Endothelial cell of umbilical vein (primary cell): ENCODE data around the gene PXMP2. TPM values are rescaled to one million over a fixed set of nuclear protein-coding genes. Genes with fewer than 3 reads are reported as not detected.

ENCODE experiments used
- BruUV-seq: library from RNA; stranded (reverse); fragments of 400-500 nt; replicated peaks from 2 replicates; lab custom pipeline; 2021; lab: Mats Ljungman, UMichigan
- CTCF ChIA-PET: fragments of 300-600, 350-600 bp; sonication (Branson Sonifier 250); formaldehyde crosslinking; loops from one replicate; lab custom pipeline; 2021; ENCODE audit warnings: antibody characterized with exemption, inconsistent platforms; lab: Charles Lee
- POLR2A ChIA-PET: fragments of 300-600, 350-600 bp; sonication (Branson Sonifier 250); formaldehyde crosslinking; loops from one replicate; lab custom pipeline; 2021; ENCODE audit warnings: antibody characterized with exemption, inconsistent platforms; lab: Charles Lee
- DNase-seq: peaks from one replicate; pipeline ENCODE4 v3.0.0-alpha.2; 2011; ENCODE audit warnings: low read depth, low spot score
- FAIRE-seq: peaks from 2 replicates; lab custom pipeline; 2011; peaks lifted over from hg19 to GRCh38; lab: Jason Lieb, UNC
- H2AFZ ChIP-seq: 2 replicates; pipeline ENCODE4 v1.6.0; 2012; ENCODE audit warnings: low read depth, low read length, control low read depth, inconsistent platforms
- H3K27ac ChIP-seq: 2 replicates; pipeline ENCODE4 v1.5.1; 2011; ENCODE audit warnings: low read depth, mild to moderate bottlenecking, control low read depth, low read length, moderate library complexity; ENCODE audit not compliant: insufficient read depth
- H3K27me3 ChIP-seq, 2 experiments: 2 replicates each; pipeline versions ENCODE4 v1.6.0 to v1.6.1; 2011; ENCODE audit warnings: low read length in 2 of 2, mixed read lengths in 1 of 2; ENCODE audit not compliant: control insufficient read depth in 2 of 2, insufficient read depth in 2 of 2
- H3K36me3 ChIP-seq, 2 experiments: 2 replicates in 1 of 2; 3 replicates in 1 of 2; pipeline ENCODE4 v1.5.1; 2011; ENCODE audit warnings: low read length in 2 of 2, mild to moderate bottlenecking in 1 of 2, moderate library complexity in 1 of 2; ENCODE audit not compliant: control insufficient read depth in 2 of 2, insufficient read depth in 2 of 2; ENCODE audit errors: extremely low read depth in 1 of 2
- H3K4me1 ChIP-seq: 3 replicates; pipeline ENCODE4 v1.5.1; 2011; ENCODE audit warnings: mild to moderate bottlenecking, low read length; ENCODE audit not compliant: control insufficient read depth, insufficient read depth; ENCODE audit errors: extremely low read depth
- H3K4me2 ChIP-seq: 2 replicates; pipeline ENCODE4 v1.6.1; 2011; ENCODE audit warnings: low read length, control low read depth, mixed read lengths; ENCODE audit not compliant: insufficient read depth
- H3K4me3 ChIP-seq, 3 experiments: fragments of 200-600 bp in 1 of 3; sonication (generic), shearing (Covaris generic) in 1 of 3; replicated peaks in 1 of 3; 2 replicates each; pipeline ENCODE4 v1.5.1; 2011 to 2016; ENCODE audit warnings: control low read depth in 3 of 3, low read length in 3 of 3, mild to moderate bottlenecking in 2 of 3, inconsistent platforms in 1 of 3, low read depth in 1 of 3, moderate library complexity in 1 of 3; ENCODE audit not compliant: insufficient read depth in 1 of 3
- H3K79me2 ChIP-seq: 2 replicates; pipeline ENCODE4 v1.6.0; 2012; ENCODE audit warnings: low read length, inconsistent platforms; ENCODE audit not compliant: control insufficient read depth, insufficient read depth
- H3K9ac ChIP-seq: replicated peaks from 2 replicates; pipeline ENCODE3; 2011; ENCODE audit warnings: low read length, control low read depth; ENCODE audit not compliant: insufficient read depth; ENCODE audit errors: extremely low read depth
- H3K9me1 ChIP-seq: replicated peaks from 3 replicates; pipeline ENCODE4 v1.6.0; 2011; ENCODE audit warnings: mild to moderate bottlenecking, low read length; ENCODE audit not compliant: control insufficient read depth, insufficient read depth; ENCODE audit errors: extremely low read depth
- H3K9me3 ChIP-seq: replicated peaks from 2 replicates; pipeline ENCODE4 v1.5.1; 2012; ENCODE audit warnings: low read length, inconsistent platforms; ENCODE audit not compliant: control insufficient read depth, insufficient read depth
- H4K20me1 ChIP-seq: replicated peaks from 2 replicates; pipeline ENCODE3; 2011; ENCODE audit warnings: mild to moderate bottlenecking, low read length; ENCODE audit not compliant: control insufficient read depth, insufficient read depth; ENCODE audit errors: extremely low read depth
- CTCF ChIP-seq, 2 donors: IDR thresholded peaks; 1 replicate in 1 of 2; 2 replicates in 1 of 2; pipeline ENCODE4 v1.5.1; 2011; ENCODE audit warnings: low read length in 2 of 2, mild to moderate bottlenecking in 2 of 2, moderate library complexity in 2 of 2, control low read depth in 1 of 2, inconsistent platforms in 1 of 2, low read depth in 1 of 2; ENCODE audit not compliant: insufficient read depth in 1 of 2; ENCODE audit errors: extremely low read depth in 1 of 2
- EZH2 ChIP-seq: IDR thresholded peaks from 2 replicates; pipeline ENCODE4 v1.6.1; 2012; ENCODE audit warnings: borderline replicate concordance, low read depth, mild to moderate bottlenecking, moderate library complexity, low read length, inconsistent platforms; ENCODE audit not compliant: severe bottlenecking
- FOS ChIP-seq: IDR thresholded peaks from 2 replicates; pipeline ENCODE4 v1.6.1; 2011; ENCODE audit warnings: mild to moderate bottlenecking, low read length, moderate library complexity, borderline replicate concordance; ENCODE audit not compliant: insufficient read depth
- GATA2 ChIP-seq: IDR thresholded peaks from 2 replicates; pipeline ENCODE4 v1.7.0; 2011; ENCODE audit warnings: low read depth, mild to moderate bottlenecking, moderate library complexity, mixed read lengths, low read length; ENCODE audit not compliant: insufficient read length, insufficient read depth
- JUN ChIP-seq: IDR thresholded peaks from 2 replicates; pipeline ENCODE4 v1.6.1; 2011; ENCODE audit warnings: borderline replicate concordance, low read depth; ENCODE audit not compliant: insufficient read length, insufficient read depth
- MYC ChIP-seq: IDR thresholded peaks from one replicate; pipeline ENCODE4 v1.6.1; 2011; ENCODE audit warnings: mild to moderate bottlenecking, low read depth, low read length
- POLR2A ChIP-seq: IDR thresholded peaks from 2 replicates; pipeline ENCODE4 v1.6.1; 2012; ENCODE audit warnings: low read depth, mild to moderate bottlenecking, control low read depth, low read length
- POLR2AphosphoS5 ChIP-seq: IDR thresholded peaks from 2 replicates; pipeline ENCODE4 v1.6.1; 2012; ENCODE audit warnings: low read depth, mild to moderate bottlenecking, control low read depth, low read length, moderate library complexity; ENCODE audit not compliant: insufficient read depth
- dilution Hi-C: fragments of 300-500 bp; cut with MboI; formaldehyde crosslinking; loops from one replicate; pipeline ENCODE4 v1.15.0; 2019; ENCODE audit warnings: low sequenced_read_pairs; ENCODE audit not compliant: extremely low pct_ligation_motif_present
- intact Hi-C: fragments of 100-400 bp; cut with micrococcal nuclease; formaldehyde crosslinking; loops from one replicate; pipeline ENCODE4 v1.10.0; 2022
- polyA plus RNA-seq, 4 experiments: library from polyadenylated mRNA; depleted of rRNA in 3 of 4; stranded (reverse) in 3 of 4; unstranded in 1 of 4; fragments of >200 nt; gene quantifications; 2 replicates each; pipeline versions ENCODE4 v1.2.1 to v1.2.3, GENCODE V29; 2011 to 2012; ENCODE audit warnings: missing spikeins in 1 of 4
- total RNA-seq: library from RNA; stranded (reverse); gene quantifications from 2 replicates; pipeline ENCODE4 v1.2.3, GENCODE V29; 2021
- TF ChIP-seq, protein P1 (sequence below): IDR thresholded peaks from 2 replicates; pipeline ENCODE4 v1.6.1; 2011; ENCODE audit not compliant: insufficient read depth, insufficient read length

PXMP2 gene
- total and polyA plus RNA-seq, 2 donors (not counting 3 experiments of a cell fraction or from before 2014, with no cell fraction given): 24.0 to 31.5 TPM

GRCh38 chr12:132739600-132740312 lies 52.4 kb downstream of the PXMP2 start:
- DNase-seq (no peak), FAIRE-seq (no peak)
- ChIA-PET CTCF (no interaction called here), POLR2A (no interaction called here)
- H4K20me1 ChIP-seq: no peaks in the 10 kb centered on the region
- H3K4me3 ChIP-seq: no peak overlapping the region
- no peaks in the 10 kb centered on the region for H3K4me1 ChIP-seq
- intact Hi-C loops (no loop called here), dilution Hi-C loops (no loop called here)
- no peak overlapping the region for H2AFZ ChIP-seq
- peaks cover 30 to 61% of the 10 kb centered on the region in 2 experiments for H3K36me3 ChIP-seq
- no TSS peak for BruUV-seq
- H3K27me3 ChIP-seq: no peaks in the 10 kb centered on the region
- H3K27ac ChIP-seq: no peak overlapping the region
- TF ChIP-seq GATA2: no peak
- no peak for TF ChIP-seq CTCF (IDR thresholded peaks at IDR 0.05; ENCODE audit: extremely low read depth in 1 of 2, insufficient read depth in 1 of 2, low read depth in 1 of 2, low read length in 2 of 2)
- no peak for TF ChIP-seq POLR2AphosphoS5
- TF ChIP-seq POLR2A: no peak
- TF ChIP-seq, protein P1, sequence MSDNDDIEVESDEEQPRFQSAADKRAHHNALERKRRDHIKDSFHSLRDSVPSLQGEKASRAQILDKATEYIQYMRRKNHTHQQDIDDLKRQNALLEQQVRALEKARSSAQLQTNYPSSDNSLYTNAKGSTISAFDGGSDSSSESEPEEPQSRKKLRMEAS: no peak
- no peak for TF ChIP-seq MYC
- TF ChIP-seq JUN: no peak
- TF ChIP-seq EZH2: no peak
- no peak for TF ChIP-seq FOS
- no peak overlapping the region for H3K9ac ChIP-seq
- no peaks in the 10 kb centered on the region for H3K9me3 ChIP-seq
- H3K79me2 ChIP-seq: peaks cover 27% of the 10 kb centered on the region
- H3K9me1 ChIP-seq: no peaks in the 10 kb centered on the region
- no peak overlapping the region for H3K4me2 ChIP-seq
